IMR-90 (cell line): ENCODE results near the gene ACVR2B. TPM values are rescaled to one million over a fixed set of nuclear protein-coding genes. Genes with fewer than 3 reads are reported as not detected.
"Not testable (repeated sequence)": the region's sequence is repeated elsewhere in the genome, so short reads cannot be mapped to it uniquely, and the experiment has no call there.

Experiments used
- ATAC-seq: fragments of 200-7000 bp; cut with Tn5 transposase; 2 replicates; pipeline ENCODE4 v1.9.1; 2020; ENCODE audit warnings: low read depth, mild to moderate bottlenecking, moderate library complexity
- BruUV-seq: library from RNA; stranded (reverse); fragments of 400-500 nt; replicated peaks from 2 replicates; lab custom pipeline; 2021; lab: Mats Ljungman, UMichigan
- CTCF ChIA-PET: fragments of 300-600 bp; formaldehyde crosslinking; extraction: SDS; loops from one replicate; lab custom pipeline; 2021; ENCODE audit warnings: antibody characterized with exemption; lab: Yijun Ruan, JAX
- POLR2A ChIA-PET: fragments of 300-600 bp; sonication (Branson Sonifier 250); formaldehyde crosslinking; loops from one replicate; lab custom pipeline; 2022; ENCODE audit warnings: antibody characterized with exemption; ENCODE audit not compliant: unreplicated experiment; lab: Charles Lee
- DNase-seq: peaks from one replicate; pipeline ENCODE4 v3.0.0; 2013
- H2AFZ ChIP-seq: replicated peaks from 2 replicates; pipeline ENCODE3; 2013; ENCODE audit warnings: low read length, mild to moderate bottlenecking; ENCODE audit not compliant: poor library complexity
- H2AK5ac ChIP-seq: 2 replicates; pipeline ENCODE4 v1.6.1; 2013; ENCODE audit warnings: low read depth, low read length, inconsistent platforms
- H2AK9ac ChIP-seq: replicated peaks from 2 replicates; pipeline ENCODE3; 2013; ENCODE audit warnings: mild to moderate bottlenecking, low read depth, low read length, moderate library complexity; ENCODE audit not compliant: poor library complexity
- H2BK120ac ChIP-seq: 2 replicates; pipeline ENCODE4 v1.6.1; 2013; ENCODE audit warnings: low read depth, low read length, inconsistent platforms
- H2BK15ac ChIP-seq: 3 replicates; pipeline ENCODE4 v1.6.1; 2013; ENCODE audit warnings: low read depth, low read length, inconsistent platforms
- H2BK20ac ChIP-seq: 2 replicates; pipeline ENCODE4 v1.6.1; 2013; ENCODE audit warnings: low read depth, mild to moderate bottlenecking, inconsistent platforms, low read length, moderate library complexity
- H2BK5ac ChIP-seq: 2 replicates; pipeline ENCODE4 v1.6.1; 2013; ENCODE audit warnings: mild to moderate bottlenecking, low read depth, low read length, inconsistent platforms; ENCODE audit not compliant: poor library complexity, severe bottlenecking
- H3K14ac ChIP-seq: replicated peaks from 2 replicates; pipeline ENCODE4 v1.6.1; 2013; ENCODE audit warnings: low read depth, low read length, inconsistent platforms
- H3K18ac ChIP-seq: 2 replicates; pipeline ENCODE4 v1.6.1; 2013; ENCODE audit warnings: low read depth, low read length, control low read depth
- H3K23ac ChIP-seq: 2 replicates; pipeline ENCODE4 v1.6.1; 2013; ENCODE audit warnings: low read depth, low read length, inconsistent platforms
- H3K27ac ChIP-seq: 2 replicates; pipeline ENCODE4 v1.5.1; 2013; ENCODE audit warnings: mild to moderate bottlenecking, control low read depth, low read length; ENCODE audit not compliant: insufficient read depth
- H3K27me3 ChIP-seq: 2 replicates; pipeline ENCODE4 v1.6.1; 2013; ENCODE audit warnings: low read length; ENCODE audit not compliant: control insufficient read depth, insufficient read depth
- H3K36me3 ChIP-seq: 2 replicates; pipeline ENCODE4 v1.6.1; 2013; ENCODE audit warnings: low read length, mixed read lengths; ENCODE audit not compliant: control insufficient read depth, insufficient read depth
- H3K4ac ChIP-seq: 2 replicates; pipeline ENCODE4 v1.6.1; 2013; ENCODE audit warnings: low read depth, low read length, inconsistent platforms
- H3K4me1 ChIP-seq: 2 replicates; pipeline ENCODE4 v1.6.1; 2013; ENCODE audit warnings: low read length, mixed read lengths; ENCODE audit not compliant: control insufficient read depth, insufficient read depth
- H3K4me2 ChIP-seq: 2 replicates; pipeline ENCODE4 v1.6.1; 2013; ENCODE audit warnings: low read depth, mild to moderate bottlenecking, control low read depth, low read length, moderate library complexity
- H3K4me3 ChIP-seq: 2 replicates; pipeline ENCODE4 v1.5.1; 2013; ENCODE audit warnings: low read depth, mild to moderate bottlenecking, control low read depth, low read length, moderate library complexity; ENCODE audit not compliant: insufficient read depth
- H3K56ac ChIP-seq: 2 replicates; pipeline ENCODE4 v1.6.1; 2013; ENCODE audit warnings: low read length, inconsistent platforms; ENCODE audit not compliant: insufficient read depth; ENCODE audit errors: extremely low read depth
- H3K79me1 ChIP-seq, 2 experiments: 2 replicates each; pipeline ENCODE4 v1.6.1; 2013; ENCODE audit warnings: low read length in 2 of 2, inconsistent platforms in 1 of 2, low read depth in 1 of 2
- H3K9ac ChIP-seq: 2 replicates; pipeline ENCODE4 v1.6.1; 2013; ENCODE audit warnings: low read depth, low read length, control low read depth
- H3K9me1 ChIP-seq: 2 replicates; pipeline ENCODE4 v1.6.1; 2013; ENCODE audit warnings: low read length, inconsistent platforms; ENCODE audit not compliant: insufficient read depth
- H3K9me3 ChIP-seq: 2 replicates; pipeline ENCODE4 v1.6.1; 2013; ENCODE audit warnings: low read length; ENCODE audit not compliant: control insufficient read depth, insufficient read depth
- H4K20me1 ChIP-seq: 2 replicates; pipeline ENCODE4 v1.6.1; 2013; ENCODE audit warnings: low read length, inconsistent platforms; ENCODE audit not compliant: insufficient read depth
- H4K5ac ChIP-seq: 2 replicates; pipeline ENCODE4 v1.6.1; 2013; ENCODE audit warnings: mild to moderate bottlenecking, low read depth, low read length, control low read depth
- H4K8ac ChIP-seq, 2 experiments: 2 replicates each; pipeline ENCODE4 v1.6.1; 2013; ENCODE audit warnings: low read depth in 2 of 2, low read length in 2 of 2, control low read depth in 1 of 2, inconsistent platforms in 1 of 2
- H4K91ac ChIP-seq: 2 replicates; pipeline ENCODE4 v1.6.1; 2013; ENCODE audit warnings: low read depth, low read length, inconsistent platforms; ENCODE audit not compliant: insufficient read depth
- WGBS, 2 experiments: methylation state at CpG; one replicate each; pipeline versions ENCODE4 v1.1.5 to v1.1.7; 2013; ENCODE audit warnings: missing lambda C conversion rate in 2 of 2; ENCODE audit not compliant: insufficient read length in 1 of 2; ENCODE audit errors: extremely low coverage in 2 of 2; 5-methylcytosine and 5-hydroxymethylcytosine counted together
- dilution Hi-C: fragments of 300-500 bp; cut with HindIII; formaldehyde crosslinking; loops from one replicate; pipeline ENCODE4 v1.14.3; 2018; ENCODE audit warnings: low sequenced_read_pairs; ENCODE audit not compliant: unreplicated experiment
- in situ Hi-C: fragments of 300-500 bp; cut with MboI; formaldehyde crosslinking; loops from 3 replicates; pipeline ENCODE4 v1.14.3; 2019; ENCODE audit warnings: low sequenced_read_pairs, inconsistent platforms, mixed read lengths
- intact Hi-C: fragments of 100-400 bp; cut with micrococcal nuclease; formaldehyde crosslinking; loops from 2 replicates; pipeline ENCODE4 v1.10.0; 2022
- polyA plus RNA-seq, 3 experiments: library from polyadenylated mRNA; depleted of rRNA; stranded (reverse); fragments of >200 nt; gene quantifications; 2 replicates each; pipeline ENCODE4 v1.2.3, GENCODE V29; 2012; ENCODE audit warnings: low replicate concordance in 1 of 3
- total RNA-seq: library from RNA; depleted of rRNA; stranded (reverse); fragments of >200 nt; gene quantifications from 2 replicates; pipeline ENCODE4 v1.2.3, GENCODE V29; 2012

The ACVR2B gene
- total and polyA plus RNA-seq, 2 of the 4 experiments (the other 2 are of a cell fraction): 0.60 to 1.3 TPM

DNA sequence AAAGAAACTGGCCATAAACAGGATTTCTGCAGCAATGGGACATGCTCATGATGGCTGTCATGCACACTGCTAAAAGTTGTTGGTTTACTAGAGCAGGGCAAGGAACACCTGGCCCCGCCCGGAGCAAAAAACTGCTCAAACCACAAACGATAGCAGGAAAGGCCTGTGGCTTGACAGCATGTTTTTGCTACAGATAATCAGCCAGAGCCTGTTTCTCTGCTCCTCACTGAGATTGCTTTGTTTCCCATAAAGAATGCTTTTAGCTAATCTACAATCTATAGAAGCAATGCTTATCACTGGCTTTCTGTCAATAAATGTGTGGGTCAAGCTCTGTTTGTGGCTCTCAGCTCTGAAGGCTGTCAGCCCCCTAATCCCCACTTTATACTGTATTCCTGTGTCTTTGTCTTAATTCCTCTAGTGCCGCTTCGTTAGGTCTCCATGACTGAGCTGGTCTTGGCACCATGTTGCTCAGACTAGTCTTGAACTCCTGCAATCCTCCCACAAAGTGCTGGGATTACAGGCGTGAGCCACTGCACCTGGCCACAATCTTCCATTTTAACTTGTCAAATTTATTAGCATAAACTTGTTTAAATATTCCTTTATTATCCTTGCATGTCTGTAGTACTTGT, 26.8 kb upstream of the ACVR2B start:
- H2AK5ac ChIP-seq, H3K4me2 ChIP-seq, H3K4me3 ChIP-seq, H3K56ac ChIP-seq, ATAC-seq, H3K14ac ChIP-seq, H4K91ac ChIP-seq, H3K4ac ChIP-seq, H2BK15ac ChIP-seq, H2AK9ac ChIP-seq, H2AFZ ChIP-seq, H2BK20ac ChIP-seq, H4K20me1 ChIP-seq, in situ Hi-C loops, H3K9me3 ChIP-seq, CTCF ChIA-PET, H3K4me1 ChIP-seq, dilution Hi-C loops, H3K18ac ChIP-seq, H2BK120ac ChIP-seq, H4K8ac ChIP-seq, intact Hi-C loops, H3K9ac ChIP-seq, H3K23ac ChIP-seq, H3K79me1 ChIP-seq, H2BK5ac ChIP-seq, H3K27ac ChIP-seq, H3K9me1 ChIP-seq, BruUV-seq, H3K27me3 ChIP-seq, DNase-seq, H4K5ac ChIP-seq, H3K36me3 ChIP-seq: not testable (repeated sequence)
- WGBS, 2 experiments: no CpG with 5 or more reads among the region's 6 CpGs
- POLR2A ChIA-PET: interaction anchor here (0.5 kb wide), 1 partner anchor 13 kb away, joined by 5 read pairs; no protein-coding TSS in a partner anchor

DNA sequence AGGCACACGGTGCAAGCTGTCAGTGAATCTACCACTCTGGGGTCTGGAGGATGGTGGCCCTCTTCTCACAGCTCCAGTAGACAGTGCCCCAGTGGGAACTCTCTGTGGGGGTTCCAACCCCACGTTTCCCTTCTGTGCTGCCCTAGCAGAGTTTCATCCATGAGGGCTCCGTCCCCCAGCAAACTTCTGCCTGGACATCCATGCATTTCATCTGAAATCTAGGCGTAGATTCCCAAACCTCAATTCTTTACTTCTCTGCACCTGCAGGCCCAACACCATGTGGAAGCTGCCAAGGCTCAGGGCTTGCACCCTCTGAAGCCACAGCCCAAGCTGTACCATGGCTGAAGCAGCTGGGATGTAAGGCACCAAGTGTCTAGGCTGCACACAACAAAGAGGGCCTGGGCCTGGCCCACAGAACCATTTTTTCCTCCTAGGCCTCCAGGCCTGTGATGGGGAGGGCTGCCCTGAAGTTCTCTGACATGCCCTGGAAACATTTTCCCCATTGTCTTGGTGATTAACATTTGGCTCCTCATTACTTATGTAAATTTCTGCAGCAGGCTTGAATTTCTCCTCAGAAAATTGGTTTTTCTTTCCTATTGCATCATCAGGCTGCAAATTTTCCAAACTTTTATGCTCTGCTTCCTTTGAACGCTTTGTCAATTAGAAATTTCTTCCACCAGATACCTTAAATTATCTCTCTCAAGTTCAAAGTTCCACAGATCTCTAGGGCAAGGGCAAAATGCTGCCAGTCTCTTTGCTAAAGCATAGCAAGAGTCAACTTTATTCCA, 20.6 kb upstream of the ACVR2B start:
- CTCF ChIA-PET, H3K14ac ChIP-seq, H3K36me3 ChIP-seq, H3K56ac ChIP-seq, dilution Hi-C loops, H3K18ac ChIP-seq, H3K4me2 ChIP-seq, H3K27ac ChIP-seq, H4K8ac ChIP-seq, H3K9me1 ChIP-seq, H2BK20ac ChIP-seq, ATAC-seq, H2BK120ac ChIP-seq, H3K9ac ChIP-seq, H2AK5ac ChIP-seq, H3K23ac ChIP-seq, POLR2A ChIA-PET, DNase-seq, H3K4me3 ChIP-seq, H2BK5ac ChIP-seq, H2BK15ac ChIP-seq, intact Hi-C loops, H3K27me3 ChIP-seq, H3K79me1 ChIP-seq, H4K5ac ChIP-seq, H3K4me1 ChIP-seq, H2AK9ac ChIP-seq, BruUV-seq, H4K20me1 ChIP-seq, H3K4ac ChIP-seq, in situ Hi-C loops, H2AFZ ChIP-seq, H4K91ac ChIP-seq: not testable (repeated sequence)
- H3K9me3 ChIP-seq: peaks cover 11% of the 10 kb centered on the region
- 70% methylated on average over 5 of the region's 5 CpGs; no CpG with 5 or more reads in 1 of the 2 experiments for WGBS, 2 experiments
